ENCODE measurements around the gene DACT3.
"Not testable (repeated sequence)": the region's sequence is repeated elsewhere in the genome, so short reads cannot be mapped to it uniquely, and the experiment has no call there.

Gene DACT3

GRCh38 chr19:46629546-46630025 lies 31.4 kb downstream of the DACT3 start:
- no peak overlapping the region for H3K27ac ChIP-seq
- TF ChIP-seq, protein P1, sequence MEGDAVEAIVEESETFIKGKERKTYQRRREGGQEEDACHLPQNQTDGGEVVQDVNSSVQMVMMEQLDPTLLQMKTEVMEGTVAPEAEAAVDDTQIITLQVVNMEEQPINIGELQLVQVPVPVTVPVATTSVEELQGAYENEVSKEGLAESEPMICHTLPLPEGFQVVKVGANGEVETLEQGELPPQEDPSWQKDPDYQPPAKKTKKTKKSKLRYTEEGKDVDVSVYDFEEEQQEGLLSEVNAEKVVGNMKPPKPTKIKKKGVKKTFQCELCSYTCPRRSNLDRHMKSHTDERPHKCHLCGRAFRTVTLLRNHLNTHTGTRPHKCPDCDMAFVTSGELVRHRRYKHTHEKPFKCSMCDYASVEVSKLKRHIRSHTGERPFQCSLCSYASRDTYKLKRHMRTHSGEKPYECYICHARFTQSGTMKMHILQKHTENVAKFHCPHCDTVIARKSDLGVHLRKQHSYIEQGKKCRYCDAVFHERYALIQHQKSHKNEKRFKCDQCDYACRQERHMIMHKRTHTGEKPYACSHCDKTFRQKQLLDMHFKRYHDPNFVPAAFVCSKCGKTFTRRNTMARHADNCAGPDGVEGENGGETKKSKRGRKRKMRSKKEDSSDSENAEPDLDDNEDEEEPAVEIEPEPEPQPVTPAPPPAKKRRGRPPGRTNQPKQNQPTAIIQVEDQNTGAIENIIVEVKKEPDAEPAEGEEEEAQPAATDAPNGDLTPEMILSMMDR (conservative IDR thresholded peaks at IDR 0.05), result no peak

DNA sequence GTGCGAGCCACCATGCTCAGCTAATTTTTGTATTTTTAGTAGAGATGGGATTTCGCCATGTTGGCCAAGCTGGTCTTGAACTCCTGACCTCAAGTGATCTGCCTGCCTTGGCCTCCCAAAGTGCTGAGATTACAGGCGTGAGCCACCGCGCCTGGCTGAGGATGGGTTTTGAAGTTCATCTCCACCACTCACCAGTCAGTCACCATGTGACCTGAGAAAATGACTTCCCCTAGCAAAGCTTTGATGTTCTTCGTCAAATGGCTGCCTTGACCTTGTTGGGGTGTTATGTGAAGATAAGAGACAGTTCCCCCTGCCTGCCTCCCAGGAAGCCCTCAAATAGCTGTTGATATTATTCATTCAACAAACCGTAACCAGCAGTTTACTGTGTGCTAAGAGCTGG lies 32.0 kb downstream of the DACT3 start:
- not testable (repeated sequence) for H3K27ac ChIP-seq

DNA sequence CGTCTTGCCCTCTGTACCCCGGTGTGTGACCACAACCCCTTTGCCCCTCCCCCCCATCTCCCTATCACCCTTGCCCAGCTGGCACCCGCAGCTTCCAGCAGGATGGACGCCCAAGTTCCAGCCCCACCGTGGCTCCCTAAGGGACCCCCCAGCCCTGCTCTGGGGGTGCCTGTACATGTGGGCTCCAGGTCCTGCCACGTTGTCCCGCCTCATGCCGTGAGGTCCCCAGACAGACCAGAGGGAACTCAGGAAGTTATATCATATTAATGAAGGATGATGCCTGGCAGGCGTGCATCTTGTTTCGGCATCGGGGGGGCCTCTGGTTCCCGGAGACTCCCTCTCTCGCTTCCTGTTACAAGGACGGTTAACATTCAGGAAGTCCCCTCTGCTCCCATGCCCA lies 34.5 kb downstream of the DACT3 start:
- H3K27ac ChIP-seq, result no peak overlapping the region
- TF ChIP-seq, protein P1 (conservative IDR thresholded peaks at IDR 0.05), result no peak

GRCh38 chr19:46625731-46626130 lies 35.3 kb downstream of the DACT3 start:
- TF ChIP-seq, protein P1 (conservative IDR thresholded peaks at IDR 0.05), result no peak
- no peak overlapping the region for H3K27ac ChIP-seq

- H3K27ac ChIP-seq, result no peak within 1 kb of the TSS
- TF ChIP-seq, protein P1 (conservative IDR thresholded peaks at IDR 0.05), result no peak
These were observed 35.9 kb downstream of the DACT3 start, which contains the start of gene PTGIR for GRCh38 chr19:46624958-46625661. TSS of gene PTGIR (minus strand) at chr19:46625089. CDS start at chr19:46624225, 864 bp downstream.

DNA sequence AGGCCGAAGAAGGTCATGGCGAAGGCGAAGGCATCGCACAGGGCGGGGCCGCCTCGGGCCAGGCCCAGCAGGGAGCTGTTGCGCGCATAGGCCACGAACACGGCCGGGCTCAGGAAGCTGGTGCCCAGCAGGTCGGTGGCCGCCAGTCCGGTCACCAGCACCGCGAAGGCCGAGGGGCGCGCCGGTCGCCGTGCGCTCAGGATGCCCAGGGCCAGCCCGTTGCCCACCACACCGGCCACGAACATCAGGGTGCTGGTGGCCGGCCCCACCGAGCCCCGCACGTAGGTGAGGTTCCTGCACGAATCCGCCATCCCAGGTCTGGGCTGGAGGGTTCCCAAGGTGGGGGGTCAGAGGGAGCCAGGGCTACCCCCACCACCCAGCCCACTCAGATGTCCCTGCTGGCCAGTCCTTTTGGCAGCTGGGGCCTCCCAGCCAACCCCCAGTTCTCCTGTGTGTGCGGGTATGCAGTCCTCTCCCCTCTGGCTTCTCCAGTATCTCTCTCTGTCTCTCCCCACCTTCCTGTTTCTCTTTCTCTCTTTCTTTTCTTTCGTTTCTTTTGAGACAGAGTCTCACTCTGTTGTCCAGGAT lies 37.0 kb downstream of the DACT3 start:
- H3K27ac ChIP-seq, result no peak overlapping the region

DNA sequence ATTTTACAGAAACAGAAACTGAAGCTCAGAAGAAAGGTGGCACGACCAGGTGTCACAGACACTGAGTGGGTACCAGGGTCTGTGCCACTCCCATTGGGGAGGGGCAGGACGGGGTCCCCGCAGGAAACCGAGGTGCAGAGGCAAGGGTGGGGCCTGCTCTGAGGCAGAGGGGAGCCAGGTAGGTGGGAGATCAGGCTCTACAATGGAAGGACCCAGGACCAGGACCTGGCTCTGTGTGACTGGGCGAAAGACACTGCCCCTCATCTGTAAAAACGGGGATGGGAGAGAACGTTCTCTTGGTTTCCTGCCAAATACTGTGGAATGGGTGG lies 38.9 kb downstream of the DACT3 start:
- H3K27ac ChIP-seq, result no peak overlapping the region
- TF ChIP-seq, protein P1 (conservative IDR thresholded peaks at IDR 0.05), result no peak

More for the DNA sequence above, 37.0 kb downstream of the DACT3 start:
- TF ChIP-seq, protein P1 (conservative IDR thresholded peaks at IDR 0.05), result no peak

Measured in VCaP (cell line).